HepG2 (cell line): ENCODE measurements around the gene ZNF185. TPM values are rescaled to one million over a fixed set of nuclear protein-coding genes. Genes with fewer than 3 reads are reported as not detected.

Experiments used
- ATAC-seq: fragments of 200-7000 bp; cut with Tn5 transposase; 3 replicates; pipeline ENCODE4 v1.9.1; 2020; ENCODE audit warnings: mild to moderate bottlenecking, moderate library complexity
- BruUV-seq: library from RNA; stranded (reverse); fragments of 400-500 nt; replicated peaks from 2 replicates; lab custom pipeline; 2021; lab: Mats Ljungman, UMichigan
- CTCF ChIA-PET: fragments of 300-600 bp; formaldehyde crosslinking; extraction: SDS; loops from one replicate; lab custom pipeline; 2021; ENCODE audit warnings: low total read pairs, inconsistent platforms, low intra/inter-chr PET ratio; lab: Yijun Ruan, JAX
- POLR2A ChIA-PET: fragments of 350-600 bp; sonication (Branson Sonifier 250); formaldehyde crosslinking; loops from one replicate; lab custom pipeline; 2020; ENCODE audit warnings: antibody characterized with exemption, inconsistent platforms; lab: Yijun Ruan, JAX
- DNase-seq: peaks from one replicate; pipeline ENCODE4 v3.0.0-alpha.2; 2015; ENCODE audit warnings: low spot score
- FAIRE-seq: peaks from 3 replicates; lab custom pipeline; 2011; peaks lifted over from hg19 to GRCh38; lab: Jason Lieb, UNC
- H2AFZ ChIP-seq: one replicate; pipeline ENCODE4 v1.6.1; 2011; ENCODE audit warnings: low read length, inconsistent platforms
- H3K27ac ChIP-seq: fragments of 300-600 bp; 3 replicates; pipeline ENCODE4 v1.8.0; 2011; ENCODE audit warnings: mixed run types, mild to moderate bottlenecking, mixed read lengths, low read length, inconsistent platforms; ENCODE audit not compliant: insufficient read depth; ENCODE audit errors: extremely low read length
- H3K27me3 ChIP-seq, 2 experiments: fragments of 200-600 bp in 1 of 2; 2 replicates in 1 of 2; 3 replicates in 1 of 2; pipeline versions ENCODE4 v1.6.0 to v1.8.0; 2011; ENCODE audit warnings: low read length in 2 of 2, mild to moderate bottlenecking in 2 of 2, moderate library complexity in 2 of 2, inconsistent platforms in 1 of 2; ENCODE audit not compliant: insufficient read depth in 2 of 2, control insufficient read depth in 1 of 2
- H3K36me3 ChIP-seq, 2 experiments: fragments of 200-600 bp in 1 of 2; replicated peaks in 1 of 2; 2 replicates in 1 of 2; 3 replicates in 1 of 2; pipeline versions ENCODE4 v1.5.1 to v1.8.0; 2011; ENCODE audit warnings: low read length in 2 of 2, inconsistent platforms in 1 of 2; ENCODE audit not compliant: insufficient read depth in 2 of 2, control insufficient read depth in 1 of 2
- H3K4me1 ChIP-seq: 2 replicates; pipeline ENCODE4 v1.5.1; 2012; ENCODE audit warnings: low read length, inconsistent platforms; ENCODE audit not compliant: insufficient read depth
- H3K4me2 ChIP-seq: 2 replicates; pipeline ENCODE4 v1.6.0; 2011; ENCODE audit warnings: low read depth, low read length, inconsistent platforms
- H3K4me3 ChIP-seq, 3 experiments: fragments of 200-600 bp in 1 of 3; sonication (generic), shearing (Covaris generic) in 1 of 3; replicated peaks in 1 of 3; 2 replicates each; pipeline ENCODE4 v1.5.1; 2011 to 2016; ENCODE audit warnings: low read length in 3 of 3, inconsistent platforms in 2 of 3, low read depth in 2 of 3, mild to moderate bottlenecking in 2 of 3, control low read depth in 1 of 3, mixed read lengths in 1 of 3; ENCODE audit not compliant: insufficient read depth in 1 of 3
- H3K79me2 ChIP-seq: one replicate; pipeline ENCODE4 v1.6.1; 2011; ENCODE audit warnings: low read length, inconsistent platforms; ENCODE audit not compliant: insufficient read depth
- H3K9ac ChIP-seq: 2 replicates; pipeline ENCODE4 v1.6.0; 2011; ENCODE audit warnings: mild to moderate bottlenecking, low read depth, low read length, inconsistent platforms; ENCODE audit not compliant: insufficient read depth
- H3K9me3 ChIP-seq: 2 replicates; pipeline ENCODE4 v1.5.1; 2012; ENCODE audit warnings: mild to moderate bottlenecking, low read length
- H4K20me1 ChIP-seq: 2 replicates; pipeline ENCODE4 v1.6.0; 2011; ENCODE audit warnings: inconsistent platforms, mild to moderate bottlenecking, low read length, moderate library complexity; ENCODE audit not compliant: insufficient read depth
- DNMT1 ChIP-seq: sonication (generic); formaldehyde crosslinking; IDR thresholded peaks from 2 replicates; pipeline ENCODE4 v1.5.1; 2020; ENCODE audit warnings: mild to moderate bottlenecking, missing genetic modification reagents
- POGZ ChIP-seq: sonication (generic); formaldehyde crosslinking; IDR thresholded peaks from 2 replicates; pipeline ENCODE4 v1.4.0; 2020; ENCODE audit warnings: mild to moderate bottlenecking, missing genetic modification reagents
- ZEB1 ChIP-seq: IDR thresholded peaks from 2 replicates; pipeline ENCODE4 v1.6.1; 2012; ENCODE audit warnings: mild to moderate bottlenecking, low read depth, inconsistent platforms; ENCODE audit not compliant: insufficient replicate concordance
- ZFP41 ChIP-seq: sonication (generic); formaldehyde crosslinking; IDR thresholded peaks from 2 replicates; pipeline ENCODE4 v1.4.0; 2020; ENCODE audit warnings: mild to moderate bottlenecking, missing genetic modification reagents, borderline replicate concordance
- ZNF121 ChIP-seq: sonication (generic); formaldehyde crosslinking; IDR thresholded peaks from 2 replicates; pipeline ENCODE4 v1.5.0; 2020; ENCODE audit warnings: mild to moderate bottlenecking, missing genetic modification reagents
- ZNF160 ChIP-seq: sonication (generic); formaldehyde crosslinking; IDR thresholded peaks from 2 replicates; pipeline ENCODE4 v1.8.0; 2022; ENCODE audit warnings: mild to moderate bottlenecking, inconsistent platforms, missing genetic modification reagents
- ZNF230 ChIP-seq: sonication (generic); formaldehyde crosslinking; IDR thresholded peaks from 2 replicates; pipeline ENCODE4 v1.4.0; 2020; ENCODE audit warnings: mild to moderate bottlenecking, missing genetic modification reagents
- ZNF629 ChIP-seq: sonication (generic); formaldehyde crosslinking; conservative IDR thresholded peaks from 2 replicates; pipeline ENCODE4 v1.5.0; 2020; ENCODE audit warnings: missing genetic modification reagents
- ZNF652 ChIP-seq: IDR thresholded peaks from 2 replicates; pipeline ENCODE4 v1.6.1; 2016; ENCODE audit warnings: low read depth, borderline replicate concordance
- WGBS: methylation state at CpG from one replicate; pipeline ENCODE4 v1.1.6; 2017; ENCODE audit warnings: low lambda C conversion rate; 5-methylcytosine and 5-hydroxymethylcytosine counted together
- in situ Hi-C: cut with HindIII; loops from 2 replicates; pipeline ENCODE4 v1.10.0; 2017; ENCODE audit warnings: low pct_unique_long_range_greater_than_20kb; ENCODE audit not compliant: extremely low pct_ligation_motif_present
- intact Hi-C: fragments of 100-400 bp; cut with micrococcal nuclease; formaldehyde crosslinking; loops from one replicate; pipeline ENCODE4 v1.10.0; 2022; ENCODE audit not compliant: unreplicated experiment
- polyA plus RNA-seq, 8 experiments: library from polyadenylated mRNA; depleted of rRNA in 3 of 8; stranded (reverse) in 7 of 8; unstranded in 1 of 8; fragments of >200 nt; fragmentation: Illumina TruSeq in 4 of 8; extraction: Trizol in 4 of 8; gene quantifications; 2 replicates each; pipeline versions ENCODE4 v1.2.1 to v1.2.3, GENCODE V29; 2011 to 2016; ENCODE audit warnings: low read depth in 4 of 8, missing spikeins in 1 of 8, mixed read lengths in 1 of 8; ENCODE audit not compliant: insufficient read depth in 1 of 8
- total RNA-seq, 5 experiments: library from RNA; depleted of rRNA; stranded (reverse); fragments of >200 nt; fragmentation: Illumina TruSeq; extraction: Trizol; gene quantifications; 2 replicates each; pipeline ENCODE4 v1.2.3, GENCODE V29; 2016; ENCODE audit warnings: low read depth in 1 of 5
- TF ChIP-seq, protein P1 (sequence below): sonication (generic); formaldehyde crosslinking; IDR thresholded peaks from 2 replicates; pipeline ENCODE4 v1.5.0; 2020; ENCODE audit warnings: missing genetic modification reagents
- TF ChIP-seq, protein P2 (sequence below): sonication (generic); formaldehyde crosslinking; conservative IDR thresholded peaks from 2 replicates; pipeline ENCODE4 v1.8.0; 2022; ENCODE audit warnings: missing genetic modification reagents
- TF ChIP-seq, protein P3 (sequence below): IDR thresholded peaks from 2 replicates; pipeline ENCODE4 v1.6.1; 2012; ENCODE audit warnings: inconsistent platforms

Gene ZNF185
- total and polyA plus RNA-seq, 2 of the 13 experiments (the other 11 are each of a cell fraction or from before 2014, with no cell fraction given): 1.6 to 3.4 TPM

DNA sequence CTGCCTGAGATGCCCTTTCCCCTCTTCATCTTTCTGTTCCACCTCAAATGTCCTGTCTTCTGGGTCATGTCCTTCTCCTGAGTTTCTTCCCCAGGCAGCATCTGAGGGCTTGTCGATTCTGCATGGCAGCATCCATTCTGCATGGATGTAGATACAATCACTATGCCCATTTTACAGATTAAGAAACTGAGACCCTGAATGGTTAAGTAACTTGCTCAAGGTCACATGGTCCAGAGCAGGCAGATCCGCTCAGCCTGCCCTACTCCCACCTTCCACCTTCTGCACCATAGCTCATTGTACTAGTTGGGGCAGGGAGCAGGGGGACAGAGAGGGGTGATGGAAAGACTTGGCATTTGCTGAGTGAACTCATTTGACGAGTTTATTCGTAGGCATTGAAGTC, 32.0 kb downstream of the ZNF185 start:
- TF ChIP-seq ZNF629 (CRISPR knock-in tag): peak; percentile 67
- TF ChIP-seq, protein P1, sequence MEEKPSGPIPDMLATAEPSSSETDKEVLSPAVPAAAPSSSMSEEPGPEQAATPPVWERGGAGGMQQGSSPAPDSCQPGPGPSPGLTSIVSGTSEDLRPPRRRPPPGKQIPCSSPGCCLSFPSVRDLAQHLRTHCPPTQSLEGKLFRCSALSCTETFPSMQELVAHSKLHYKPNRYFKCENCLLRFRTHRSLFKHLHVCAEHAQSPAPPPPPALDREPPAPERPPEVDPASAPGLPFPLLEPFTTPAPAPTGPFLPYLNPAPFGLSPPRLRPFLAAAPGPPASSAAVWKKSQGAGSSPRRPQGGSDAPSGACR (CRISPR knock-in tag): no peak
- 45% methylated on average over 4 of the region's 4 CpGs for WGBS
- intact Hi-C loops (no loop called here), in situ Hi-C loops (no loop called here)
- H3K36me3 ChIP-seq: no peaks in the 10 kb centered on the region
- no peaks in the 10 kb centered on the region for H3K27me3 ChIP-seq
- H3K4me1 ChIP-seq: peaks cover 38% of the 10 kb centered on the region
- BruUV-seq: no TSS peak
- H4K20me1 ChIP-seq: no peaks in the 10 kb centered on the region
- no peaks in the 10 kb centered on the region for H3K79me2 ChIP-seq
- H3K4me3 ChIP-seq: no peak overlapping the region
- ChIA-PET CTCF (no interaction called here), POLR2A (no interaction called here)
- H3K9me3 ChIP-seq: no peaks in the 10 kb centered on the region
- no peak for ATAC-seq
- no peak for DNase-seq
- no peak overlapping the region for H3K9ac ChIP-seq
- no peak for FAIRE-seq
- H2AFZ ChIP-seq: no peak overlapping the region
- no peak overlapping the region for H3K27ac ChIP-seq
- H3K4me2 ChIP-seq: no peak overlapping the region

DNA sequence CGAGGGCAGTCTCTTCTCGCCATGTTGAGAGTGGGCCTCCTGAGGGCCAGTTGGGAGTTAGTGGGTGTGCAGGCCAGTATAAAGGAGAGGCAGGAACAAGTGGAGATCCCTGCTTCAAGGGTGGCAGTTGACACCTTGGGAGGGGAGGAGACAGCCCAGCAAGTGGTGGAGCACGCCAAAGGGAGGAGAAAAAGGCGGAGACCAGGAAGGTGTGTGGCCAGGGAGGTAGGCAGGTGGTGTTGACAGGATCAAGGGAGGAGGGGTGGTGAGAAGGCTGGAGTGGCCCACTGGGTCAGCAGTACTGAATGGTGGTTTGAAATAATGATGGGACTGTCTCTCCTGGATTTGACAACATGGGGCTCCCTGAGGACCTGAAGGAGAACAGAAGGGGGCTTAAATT, 32.6 kb downstream of the ZNF185 start:
- no peak for ATAC-seq
- Histone ChIP-seq H3K27ac (no peak overlapping the region), H2AFZ (no peak overlapping the region), H3K4me2 (no peak overlapping the region), H3K79me2 (no peaks in the 10 kb centered on the region), H3K36me3 (no peaks in the 10 kb centered on the region), H4K20me1 (no peaks in the 10 kb centered on the region), H3K9me3 (no peaks in the 10 kb centered on the region), H3K4me1 (peaks cover 35% of the 10 kb centered on the region), H3K4me3 (no peak overlapping the region), H3K9ac (no peak overlapping the region), H3K27me3 (no peaks in the 10 kb centered on the region)
- intact Hi-C loops (no loop called here), in situ Hi-C loops (no loop called here)
- no peak for TF ChIP-seq ZEB1
- no peak for TF ChIP-seq ZFP41 (CRISPR knock-in tag)
- no peak for TF ChIP-seq ZNF652 (CRISPR knock-in tag)
- TF ChIP-seq POGZ: no peak
- no peak for TF ChIP-seq ZNF230
- no peak for TF ChIP-seq ZNF121 (CRISPR knock-in tag)
- TF ChIP-seq DNMT1 (CRISPR knock-in tag): no peak
- TF ChIP-seq, protein P2, sequence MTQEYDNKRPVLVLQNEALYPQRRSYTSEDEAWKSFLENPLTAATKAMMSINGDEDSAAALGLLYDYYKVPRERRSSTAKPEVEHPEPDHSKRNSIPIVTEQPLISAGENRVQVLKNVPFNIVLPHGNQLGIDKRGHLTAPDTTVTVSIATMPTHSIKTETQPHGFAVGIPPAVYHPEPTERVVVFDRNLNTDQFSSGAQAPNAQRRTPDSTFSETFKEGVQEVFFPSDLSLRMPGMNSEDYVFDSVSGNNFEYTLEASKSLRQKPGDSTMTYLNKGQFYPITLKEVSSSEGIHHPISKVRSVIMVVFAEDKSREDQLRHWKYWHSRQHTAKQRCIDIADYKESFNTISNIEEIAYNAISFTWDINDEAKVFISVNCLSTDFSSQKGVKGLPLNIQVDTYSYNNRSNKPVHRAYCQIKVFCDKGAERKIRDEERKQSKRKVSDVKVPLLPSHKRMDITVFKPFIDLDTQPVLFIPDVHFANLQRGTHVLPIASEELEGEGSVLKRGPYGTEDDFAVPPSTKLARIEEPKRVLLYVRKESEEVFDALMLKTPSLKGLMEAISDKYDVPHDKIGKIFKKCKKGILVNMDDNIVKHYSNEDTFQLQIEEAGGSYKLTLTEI (CRISPR knock-in tag): no peak
- no peak for TF ChIP-seq ZNF160 (CRISPR knock-in tag)
- TF ChIP-seq, protein P3, sequence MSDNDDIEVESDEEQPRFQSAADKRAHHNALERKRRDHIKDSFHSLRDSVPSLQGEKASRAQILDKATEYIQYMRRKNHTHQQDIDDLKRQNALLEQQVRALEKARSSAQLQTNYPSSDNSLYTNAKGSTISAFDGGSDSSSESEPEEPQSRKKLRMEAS: no peak
- no TSS peak for BruUV-seq
- ChIA-PET CTCF (no interaction called here), POLR2A (interaction anchor here (1.4 kb wide), 1 partner anchor 11 kb away, joined by 3 read pairs; no protein-coding TSS in a partner anchor)
- DNase-seq: no peak
- WGBS: 45% methylated on average over 2 of the region's 4 CpGs
- no peak for FAIRE-seq
